Thoracic aorta (tissue), 2 donors: ENCODE measurements around the gene RASL11B. TPM values are rescaled to one million over a fixed set of nuclear protein-coding genes. Genes with fewer than 3 reads are reported as not detected.

Experiments
- ATAC-seq: fragments of 150-250 bp; one replicate; pipeline ENCODE4 v1.8.0; 2017; ENCODE audit warnings: low read depth; ENCODE audit not compliant: insufficient number of reproducible peaks, low FRiP score
- DNase-seq: peaks from one replicate; pipeline ENCODE4 v3.0.0-alpha.2; 2020; ENCODE audit warnings: low spot score
- H3K27ac ChIP-seq, 2 donors: fragments of 200-600 bp; sonication (generic); 1 replicate in 1 of 2; 2 replicates in 1 of 2; pipeline ENCODE4 v1.5.1; 2016; ENCODE audit warnings: mild to moderate bottlenecking in 2 of 2, moderate library complexity in 2 of 2
- H3K27me3 ChIP-seq: fragments of 200-600 bp; sonication (generic); replicated peaks from 2 replicates; pipeline ENCODE4 v1.6.0; 2016; ENCODE audit warnings: mild to moderate bottlenecking; ENCODE audit not compliant: insufficient read depth
- H3K36me3 ChIP-seq: fragments of 200-600 bp; sonication (generic); one replicate; pipeline ENCODE4 v1.5.1; 2016
- H3K4me1 ChIP-seq, 2 donors: fragments of 200-600 bp; sonication (generic); 1 replicate in 1 of 2; 2 replicates in 1 of 2; pipeline versions ENCODE4 v1.5.1 to v1.6.0; 2016; ENCODE audit warnings: low read depth in 2 of 2, mild to moderate bottlenecking in 1 of 2; ENCODE audit not compliant: control insufficient read depth in 1 of 2
- H3K4me3 ChIP-seq: fragments of 200-600 bp; sonication (generic); 2 replicates; pipeline ENCODE4 v1.5.1; 2016; ENCODE audit warnings: mild to moderate bottlenecking
- H3K9me3 ChIP-seq: fragments of 200-600 bp; sonication (generic); 2 replicates; pipeline ENCODE4 v1.5.1; 2016
- CTCF ChIP-seq: fragments of 200-600 bp; sonication (generic); IDR thresholded peaks from one replicate; pipeline ENCODE4 v1.5.1; 2019; ENCODE audit warnings: antibody characterized with exemption
- total RNA-seq, 2 donors: library from RNA; depleted of rRNA; stranded (reverse); fragments of >200 nt; gene quantifications; one replicate each; pipeline versions ENCODE4 v1.1.0 to v1.2.3, GENCODE V29; 2016

RASL11B gene
- total RNA-seq, 2 donors from 2014 or later, result 5.0 to 5.4 TPM

GRCh38 chr4:52840531-52841370 lies 21.4 kb upstream of the RASL11B start:
- DNase-seq, result no peak
- peaks cover 0 to 8% of the 10 kb centered on the region in 2 donors for H3K4me1 ChIP-seq
- TF ChIP-seq CTCF, result no peak
- no peak for ATAC-seq
- H3K27ac ChIP-seq, result no peak overlapping the region
- no peaks in the 10 kb centered on the region for H3K36me3 ChIP-seq
- H3K4me3 ChIP-seq, result no peak overlapping the region
- no peaks in the 10 kb centered on the region for H3K9me3 ChIP-seq
- no peaks in the 10 kb centered on the region for H3K27me3 ChIP-seq

- Histone ChIP-seq H3K27me3 (no peaks in the 10 kb centered on the region), H3K36me3 (no peaks in the 10 kb centered on the region), H3K4me3 (no peak overlapping the region), H3K9me3 (no peaks in the 10 kb centered on the region), H3K4me1 (peaks cover 0 to 8% of the 10 kb centered on the region in 2 donors), H3K27ac (no peak overlapping the region)
- DNase-seq (no peak), ATAC-seq (no peak)
- no peak for TF ChIP-seq CTCF
These were observed 20.2 kb upstream of the RASL11B start for GRCh38 chr4:52841682-52842456.

- Histone ChIP-seq H3K36me3 (no peaks in the 10 kb centered on the region), H3K27me3 (no peaks in the 10 kb centered on the region), H3K27ac (no peak overlapping the region), H3K4me3 (no peak overlapping the region), H3K9me3 (no peaks in the 10 kb centered on the region), H3K4me1 (peaks cover 0 to 8% of the 10 kb centered on the region in 2 donors)
- DNase-seq, result no peak
- TF ChIP-seq CTCF, result no peak
- ATAC-seq, result no peak
These were observed 19.3 kb upstream of the RASL11B start for GRCh38 chr4:52842792-52843191.

- DNase-seq (no peak), ATAC-seq (no peak)
- Histone ChIP-seq H3K4me1 (peaks cover 0 to 8% of the 10 kb centered on the region in 2 donors), H3K9me3 (no peaks in the 10 kb centered on the region), H3K27me3 (no peaks in the 10 kb centered on the region), H3K4me3 (no peak overlapping the region), H3K36me3 (no peaks in the 10 kb centered on the region), H3K27ac (no peak overlapping the region)
- TF ChIP-seq CTCF, result no peak
These were observed 18.8 kb upstream of the RASL11B start for GRCh38 chr4:52843351-52843750.

GRCh38 chr4:52843958-52844357 lies 18.2 kb upstream of the RASL11B start:
- ATAC-seq, result no peak
- Histone ChIP-seq H3K27ac (no peak overlapping the region), H3K4me3 (no peak overlapping the region), H3K9me3 (no peaks in the 10 kb centered on the region), H3K4me1 (peaks cover 0 to 8% of the 10 kb centered on the region in 2 donors), H3K27me3 (no peaks in the 10 kb centered on the region), H3K36me3 (no peaks in the 10 kb centered on the region)
- no peak for DNase-seq
- no peak for TF ChIP-seq CTCF
